GM18511 (cell line): ENCODE results near the gene RANBP3.
"Not testable (repeated sequence)": the region's sequence is repeated elsewhere in the genome, so short reads cannot be mapped to it uniquely, and the experiment has no call there.

Experiments
- ATAC-seq: cut with Tn5 transposase; IDR thresholded peaks from one replicate; pipeline ENCODE4 v1.9.1; 2021; ENCODE audit warnings: mild to moderate bottlenecking, moderate library complexity; ENCODE audit not compliant: unreplicated experiment

The RANBP3 gene

GRCh38 chr19:5891938-5892771 is 85.8 kb downstream of the RANBP3 start:
- no peak for ATAC-seq

GRCh38 chr19:5891572-5891937 is 86.4 kb downstream of the RANBP3 start:
- no peak for ATAC-seq

GRCh38 chr19:5890099-5890498 is 87.8 kb downstream of the RANBP3 start:
- ATAC-seq = no peak

GRCh38 chr19:5889288-5889971 is 88.5 kb downstream of the RANBP3 start:
- ATAC-seq = no peak

GRCh38 chr19:5884065-5884811 is 93.7 kb downstream of the RANBP3 start:
- ATAC-seq = not testable (repeated sequence)

GRCh38 chr19:5883157-5883873 is 94.6 kb downstream of the RANBP3 start:
- ATAC-seq = not testable (repeated sequence)

GRCh38 chr19:5882421-5882968 is 95.4 kb downstream of the RANBP3 start:
- ATAC-seq = no peak

GRCh38 chr19:5881543-5882299 is 96.2 kb downstream of the RANBP3 start:
- no peak for ATAC-seq

GRCh38 chr19:5880604-5881078 is 97.3 kb downstream of the RANBP3 start:
- no peak for ATAC-seq

GRCh38 chr19:5880196-5880595 is 97.7 kb downstream of the RANBP3 start:
- no peak for ATAC-seq

GRCh38 chr19:5877882-5878281 is 100.1 kb downstream of the RANBP3 start:
- ATAC-seq = no peak

GRCh38 chr19:5877427-5877826 is 100.5 kb downstream of the RANBP3 start:
- ATAC-seq = no peak

GRCh38 chr19:5874496-5874895 is 103.4 kb downstream of the RANBP3 start:
- ATAC-seq = not testable (repeated sequence)

- no peak for ATAC-seq
Measured at GRCh38 chr19:5873617-5874199, 104.2 kb downstream of the RANBP3 start.

GRCh38 chr19:5870986-5871394 is 107.0 kb downstream of the RANBP3 start:
- no peak for ATAC-seq

GRCh38 chr19:5867201-5868136 is 110.5 kb downstream of the RANBP3 start:
- no peak for ATAC-seq
